AG04449 (cell line): ENCODE measurements around the gene SELENOT.

ENCODE experiments used
- CTCF ChIA-PET: fragments of 350-600 bp; formaldehyde crosslinking; extraction: SDS; loops from one replicate; lab custom pipeline; 2021; ENCODE audit warnings: antibody characterized with exemption; lab: Yijun Ruan, JAX
- POLR2A ChIA-PET: fragments of 400-600, 350-600 bp; formaldehyde crosslinking; extraction: SDS; loops from one replicate; lab custom pipeline; 2020; ENCODE audit warnings: antibody characterized with exemption, inconsistent platforms; lab: Yijun Ruan, JAX
- DNase-seq: peaks from one replicate; pipeline ENCODE4 v3.0.0-alpha.2; 2010; ENCODE audit warnings: low read depth, low spot score
- H3K4me3 ChIP-seq: 2 replicates; pipeline ENCODE4 v1.5.1; 2011; ENCODE audit warnings: low read depth, mild to moderate bottlenecking, control low read depth, low read length
- TF ChIP-seq, protein P1 (sequence below): IDR thresholded peaks from one replicate; pipeline ENCODE4 v1.5.1; 2011; ENCODE audit warnings: mild to moderate bottlenecking, moderate library complexity, low read length, control low read depth, inconsistent platforms; ENCODE audit not compliant: insufficient read depth; ENCODE audit errors: missing control alignments

The SELENOT gene

DNA sequence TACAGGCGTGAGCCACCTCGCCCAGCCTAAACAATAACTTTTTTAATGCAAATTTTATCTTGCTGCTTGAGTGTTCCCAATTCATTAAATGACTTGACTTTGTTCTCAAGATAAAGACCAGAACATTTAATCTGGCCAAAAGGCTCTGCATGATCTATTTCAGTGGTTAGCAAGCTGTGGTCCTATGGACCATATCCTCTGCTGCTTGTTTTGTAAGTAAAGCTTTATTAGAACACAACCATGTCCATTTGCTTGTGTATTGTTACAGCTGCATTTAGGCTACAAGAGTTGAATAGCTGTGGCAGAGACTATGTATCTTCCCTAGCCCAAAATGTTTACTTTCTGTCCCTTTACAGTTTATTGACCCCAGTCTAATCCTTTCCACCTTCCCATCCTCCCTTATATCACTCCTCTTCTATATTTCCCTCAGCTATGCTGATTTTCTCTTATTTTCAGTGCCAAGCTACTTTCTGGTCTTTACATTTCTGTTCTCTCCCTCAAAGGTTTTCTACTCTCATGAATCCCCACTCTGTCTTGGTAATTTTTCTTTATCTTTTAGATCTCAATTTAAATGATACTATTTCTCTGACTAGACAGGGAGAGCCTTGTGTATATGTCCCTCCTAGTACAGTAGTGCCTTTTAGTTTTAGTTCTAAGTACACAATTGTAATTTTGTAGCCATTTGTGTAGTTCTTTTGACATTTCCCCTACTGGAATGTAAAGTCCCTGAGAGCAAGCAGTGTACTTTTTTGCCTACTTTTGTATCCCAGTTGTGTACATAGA lies 23.2 kb downstream of the SELENOT start:
- TF ChIP-seq, protein P1, sequence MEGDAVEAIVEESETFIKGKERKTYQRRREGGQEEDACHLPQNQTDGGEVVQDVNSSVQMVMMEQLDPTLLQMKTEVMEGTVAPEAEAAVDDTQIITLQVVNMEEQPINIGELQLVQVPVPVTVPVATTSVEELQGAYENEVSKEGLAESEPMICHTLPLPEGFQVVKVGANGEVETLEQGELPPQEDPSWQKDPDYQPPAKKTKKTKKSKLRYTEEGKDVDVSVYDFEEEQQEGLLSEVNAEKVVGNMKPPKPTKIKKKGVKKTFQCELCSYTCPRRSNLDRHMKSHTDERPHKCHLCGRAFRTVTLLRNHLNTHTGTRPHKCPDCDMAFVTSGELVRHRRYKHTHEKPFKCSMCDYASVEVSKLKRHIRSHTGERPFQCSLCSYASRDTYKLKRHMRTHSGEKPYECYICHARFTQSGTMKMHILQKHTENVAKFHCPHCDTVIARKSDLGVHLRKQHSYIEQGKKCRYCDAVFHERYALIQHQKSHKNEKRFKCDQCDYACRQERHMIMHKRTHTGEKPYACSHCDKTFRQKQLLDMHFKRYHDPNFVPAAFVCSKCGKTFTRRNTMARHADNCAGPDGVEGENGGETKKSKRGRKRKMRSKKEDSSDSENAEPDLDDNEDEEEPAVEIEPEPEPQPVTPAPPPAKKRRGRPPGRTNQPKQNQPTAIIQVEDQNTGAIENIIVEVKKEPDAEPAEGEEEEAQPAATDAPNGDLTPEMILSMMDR, result no peak
- ChIA-PET CTCF (no interaction called here), POLR2A (no interaction called here)
- no peak for DNase-seq
- no peak overlapping the region for H3K4me3 ChIP-seq

GRCh38 chr3:150627557-150627956 lies 24.4 kb downstream of the SELENOT start:
- DNase-seq, result no peak
- TF ChIP-seq, protein P1, result no peak

GRCh38 chr3:150631515-150632221 lies 28.5 kb downstream of the SELENOT start:
- DNase-seq, result no peak
- no peak overlapping the region for H3K4me3 ChIP-seq
- TF ChIP-seq, protein P1, result no peak
- POLR2A ChIA-PET, result no interaction called here
- CTCF ChIA-PET, result interaction anchor here (1.9 kb wide), 1 partner anchor 90 kb away, joined by 5 read pairs; no protein-coding TSS in a partner anchor

More at GRCh38 chr3:150627557-150627956, 24.4 kb downstream of the SELENOT start:
- ChIA-PET CTCF (no interaction called here), POLR2A (no interaction called here)
- no peak overlapping the region for H3K4me3 ChIP-seq

- TF ChIP-seq, protein P1, result no peak
- CTCF ChIA-PET, result no interaction called here
- no peak overlapping the region for H3K4me3 ChIP-seq
- no peak for DNase-seq
- POLR2A ChIA-PET, result no interaction called here
Measured at GRCh38 chr3:150635076-150635475, 32.0 kb downstream of the SELENOT start.

- TF ChIP-seq, protein P1, result no peak
- ChIA-PET POLR2A (no interaction called here), CTCF (no interaction called here)
- H3K4me3 ChIP-seq, result no peak overlapping the region
- DNase-seq, result no peak
Measured at GRCh38 chr3:150635526-150635925, 32.4 kb downstream of the SELENOT start.

- no peak for DNase-seq
- ChIA-PET POLR2A (no interaction called here), CTCF (no interaction called here)
- H3K4me3 ChIP-seq, result no peak overlapping the region
- TF ChIP-seq, protein P1, result no peak
Measured at GRCh38 chr3:150636258-150636657, 33.1 kb downstream of the SELENOT start.
